A673 (cell line): ENCODE measurements around the gene SCGB1D1. TPM values are rescaled to one million over a fixed set of nuclear protein-coding genes. Genes with fewer than 3 reads are reported as not detected.

Source experiments
- BruUV-seq: library from RNA; stranded (reverse); fragments of 400-500 nt; replicated peaks from 2 replicates; lab custom pipeline; 2021; lab: Mats Ljungman, UMichigan
- CTCF ChIA-PET: fragments of 300-600 bp; sonication (Branson Sonifier 250); formaldehyde crosslinking; loops from one replicate; lab custom pipeline; 2022; ENCODE audit warnings: antibody characterized with exemption; lab: Charles Lee
- POLR2A ChIA-PET: fragments of 300-600 bp; sonication (Branson Sonifier 250); formaldehyde crosslinking; loops from one replicate; lab custom pipeline; 2022; ENCODE audit warnings: antibody characterized with exemption; ENCODE audit not compliant: low non-redundant PET; lab: Charles Lee
- DNase-seq: peaks from one replicate; pipeline ENCODE4 v3.0.0-alpha.2; 2015; ENCODE audit warnings: low spot score
- H3K27ac ChIP-seq: fragments of 200-600 bp; sonication (generic); 2 replicates; pipeline ENCODE4 v1.5.1; 2016; ENCODE audit warnings: mixed run types, low read depth, mild to moderate bottlenecking, mixed read lengths, antibody characterized with exemption, low read length; ENCODE audit not compliant: poor library complexity, severe bottlenecking
- H3K27me3 ChIP-seq: fragments of 200-600 bp; sonication (generic); replicated peaks from 2 replicates; pipeline ENCODE4 v1.6.1; 2017; ENCODE audit warnings: mixed run types, low read depth, mild to moderate bottlenecking, mixed read lengths, antibody characterized with exemption, low read length; ENCODE audit not compliant: insufficient read depth, poor library complexity
- H3K36me3 ChIP-seq: fragments of 200-600 bp; sonication (generic); 2 replicates; pipeline ENCODE4 v1.6.1; 2016; ENCODE audit warnings: mixed run types, mild to moderate bottlenecking, mixed read lengths, antibody characterized with exemption, low read length; ENCODE audit not compliant: insufficient read depth, poor library complexity, severe bottlenecking
- H3K4me1 ChIP-seq: fragments of 200-600 bp; sonication (generic); 2 replicates; pipeline ENCODE4 v1.6.1; 2017; ENCODE audit warnings: mixed run types, mild to moderate bottlenecking, mixed read lengths, antibody characterized with exemption, low read length; ENCODE audit not compliant: insufficient read depth, poor library complexity, severe bottlenecking
- H3K4me3 ChIP-seq: fragments of 200-600 bp; sonication (generic); 2 replicates; pipeline ENCODE4 v1.5.1; 2016; ENCODE audit warnings: low read depth, mixed run types, mild to moderate bottlenecking, mixed read lengths, low read length; ENCODE audit not compliant: poor library complexity, severe bottlenecking
- H3K9me3 ChIP-seq: fragments of 200-600 bp; sonication (generic); 2 replicates; pipeline ENCODE4 v1.6.1; 2016; ENCODE audit warnings: mixed run types, low read depth, mild to moderate bottlenecking, mixed read lengths, antibody characterized with exemption, low read length; ENCODE audit not compliant: poor library complexity, severe bottlenecking
- CTCF ChIP-seq: fragments of 300-800, 200-600 bp; sonication (generic); conservative IDR thresholded peaks from 2 replicates; pipeline ENCODE4 v1.5.1; 2017; ENCODE audit warnings: low read depth, mild to moderate bottlenecking, antibody characterized with exemption, low read length, moderate library complexity, mixed read lengths
- EZH2 ChIP-seq: fragments of 200-600 bp; sonication (generic); IDR thresholded peaks from 2 replicates; pipeline ENCODE4 v1.6.1; 2017; ENCODE audit warnings: borderline replicate concordance, low read depth, mild to moderate bottlenecking, mixed read lengths, antibody characterized with exemption, low read length; ENCODE audit not compliant: poor library complexity, severe bottlenecking
- intact Hi-C: fragments of 100-400 bp; cut with micrococcal nuclease; formaldehyde crosslinking; loops from one replicate; pipeline ENCODE4 v1.10.0; 2022; ENCODE audit not compliant: unreplicated experiment
- total RNA-seq: library from RNA; stranded (reverse); gene quantifications from 2 replicates; pipeline ENCODE4 v1.2.3, GENCODE V29; 2021

The SCGB1D1 gene
- total RNA-seq, 1 experiment from 2014 or later, result not detected

DNA sequence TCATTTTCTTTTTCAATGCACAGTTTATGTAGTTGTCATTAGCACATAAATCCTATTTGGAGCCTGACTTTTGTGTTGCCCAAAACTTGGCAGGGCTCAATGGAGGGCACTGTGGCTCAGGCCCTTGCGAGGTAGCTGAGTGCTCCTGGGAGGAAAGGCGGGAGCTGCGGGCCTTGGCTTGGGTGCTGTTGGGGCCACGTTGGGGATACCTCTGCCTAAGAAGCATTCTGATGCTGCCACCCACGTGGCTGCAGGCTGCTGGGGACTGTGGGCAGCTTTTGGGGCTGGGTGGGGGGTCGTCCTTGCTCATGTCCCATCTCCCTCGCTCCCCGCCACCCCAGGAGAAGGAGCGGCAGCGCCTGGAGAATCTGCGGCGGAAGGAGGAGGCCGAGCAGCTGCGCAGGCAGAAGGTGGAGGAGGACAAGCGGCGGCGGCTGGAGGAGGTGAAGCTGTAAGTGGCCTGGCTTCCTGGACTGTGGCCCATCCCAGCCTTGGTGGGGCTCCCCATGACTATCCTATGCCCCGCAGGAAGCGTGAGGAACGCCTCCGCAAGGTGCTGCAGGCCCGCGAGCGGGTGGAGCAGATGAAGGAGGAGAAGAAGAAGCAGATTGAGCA, 45.3 kb upstream of the SCGB1D1 start:
- Histone ChIP-seq H3K27me3 (no peaks in the 10 kb centered on the region), H3K36me3 (peaks cover 99% of the 10 kb centered on the region), H3K27ac (no peak overlapping the region), H3K4me1 (no peaks in the 10 kb centered on the region), H3K9me3 (no peaks in the 10 kb centered on the region), H3K4me3 (no peak overlapping the region)
- no peak for DNase-seq
- CTCF ChIA-PET, result no interaction called here
- TF ChIP-seq EZH2 (no peak), CTCF (no peak)
- no TSS peak for BruUV-seq
- intact Hi-C loops, result no loop called here
- POLR2A ChIA-PET, result no interaction called here

DNA sequence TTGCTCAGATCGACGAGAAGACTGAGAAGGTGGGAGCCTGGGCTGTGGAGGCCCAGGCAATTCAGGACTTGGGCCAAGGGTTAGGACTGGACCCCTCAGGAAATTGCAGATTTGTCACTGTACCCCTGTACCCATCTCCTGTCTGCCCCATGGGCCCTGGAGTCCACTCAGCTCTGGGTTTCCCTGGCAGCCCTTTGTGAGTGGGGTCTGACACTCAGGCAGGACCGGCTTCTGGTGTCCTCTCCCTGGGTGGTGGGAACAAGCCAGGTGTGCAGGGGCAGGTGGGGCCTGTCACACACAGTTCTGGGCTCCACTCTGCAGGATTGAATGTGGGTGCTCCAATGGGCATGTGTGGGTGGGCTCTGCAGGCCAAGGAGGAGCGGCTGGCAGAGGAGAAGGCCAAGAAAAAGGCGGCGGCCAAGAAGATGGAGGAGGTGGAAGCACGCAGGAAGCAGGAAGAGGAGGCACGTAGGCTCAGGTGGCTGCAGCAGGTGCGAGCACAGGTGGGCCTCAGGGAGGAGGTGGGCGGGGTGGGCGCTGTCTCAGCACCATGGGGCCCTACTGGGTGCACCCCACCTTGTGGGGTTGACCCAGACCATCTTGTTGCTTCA, 44.6 kb upstream of the SCGB1D1 start:
- ChIA-PET CTCF (no interaction called here), POLR2A (no interaction called here)
- no peak for DNase-seq
- H3K4me1 ChIP-seq, result no peaks in the 10 kb centered on the region
- BruUV-seq, result no TSS peak
- no peaks in the 10 kb centered on the region for H3K9me3 ChIP-seq
- no peak overlapping the region for H3K4me3 ChIP-seq
- H3K27me3 ChIP-seq, result no peaks in the 10 kb centered on the region
- peaks cover 99% of the 10 kb centered on the region for H3K36me3 ChIP-seq
- intact Hi-C loops, result no loop called here
- no peak for TF ChIP-seq EZH2
- no peak for TF ChIP-seq CTCF
- H3K27ac ChIP-seq, result no peak overlapping the region

- intact Hi-C loops, result no loop called here
- ChIA-PET POLR2A (no interaction called here), CTCF (no interaction called here)
- Histone ChIP-seq H3K4me3 (no peak overlapping the region), H3K27me3 (no peaks in the 10 kb centered on the region), H3K4me1 (no peaks in the 10 kb centered on the region), H3K27ac (no peak overlapping the region), H3K36me3 (peaks cover 99% of the 10 kb centered on the region), H3K9me3 (no peaks in the 10 kb centered on the region)
- TF ChIP-seq EZH2 (no peak), CTCF (no peak)
- no TSS peak for BruUV-seq
- no peak for DNase-seq
Observed at GRCh38 chr11:62146476-62147200, 43.4 kb upstream of the SCGB1D1 start.
